ENCODE data around the gene LHX3. TPM values are rescaled to one million over a fixed set of nuclear protein-coding genes. Genes with fewer than 3 reads are reported as not detected.

The LHX3 gene
- total RNA-seq, 2 experiments from 2014 or later = 0.08 TPM; not detected in 1

GRCh38 chr9:136175616-136176197 lies 29.2 kb downstream of the LHX3 start:
- no peaks in the 10 kb centered on the region for H3K36me3 Mint-ChIP-seq (ENCODE audit: low read depth)
- ChIA-PET POLR2A (no interaction called here), CTCF (no interaction called here)
- DNase-seq = no peak
- H3K27me3 Mint-ChIP-seq = no peaks in the 10 kb centered on the region
- H3K4me3 Mint-ChIP-seq = no peak overlapping the region
- no peaks in the 10 kb centered on the region for H3K4me1 Mint-ChIP-seq
- H3K9me3 Mint-ChIP-seq = peaks cover 2% of the 10 kb centered on the region
- H3K27ac Mint-ChIP-seq = no peak overlapping the region

GRCh38 chr9:136174779-136175615 lies 29.9 kb downstream of the LHX3 start:
- H3K27ac Mint-ChIP-seq = no peak overlapping the region
- DNase-seq = no peak
- H3K4me3 Mint-ChIP-seq = no peak overlapping the region
- H3K27me3 Mint-ChIP-seq = no peaks in the 10 kb centered on the region
- no peaks in the 10 kb centered on the region for H3K4me1 Mint-ChIP-seq
- ChIA-PET POLR2A (no interaction called here), CTCF (no interaction called here)
- H3K9me3 Mint-ChIP-seq = peaks cover 2% of the 10 kb centered on the region
- no peaks in the 10 kb centered on the region for H3K36me3 Mint-ChIP-seq (ENCODE audit: low read depth)

DNA sequence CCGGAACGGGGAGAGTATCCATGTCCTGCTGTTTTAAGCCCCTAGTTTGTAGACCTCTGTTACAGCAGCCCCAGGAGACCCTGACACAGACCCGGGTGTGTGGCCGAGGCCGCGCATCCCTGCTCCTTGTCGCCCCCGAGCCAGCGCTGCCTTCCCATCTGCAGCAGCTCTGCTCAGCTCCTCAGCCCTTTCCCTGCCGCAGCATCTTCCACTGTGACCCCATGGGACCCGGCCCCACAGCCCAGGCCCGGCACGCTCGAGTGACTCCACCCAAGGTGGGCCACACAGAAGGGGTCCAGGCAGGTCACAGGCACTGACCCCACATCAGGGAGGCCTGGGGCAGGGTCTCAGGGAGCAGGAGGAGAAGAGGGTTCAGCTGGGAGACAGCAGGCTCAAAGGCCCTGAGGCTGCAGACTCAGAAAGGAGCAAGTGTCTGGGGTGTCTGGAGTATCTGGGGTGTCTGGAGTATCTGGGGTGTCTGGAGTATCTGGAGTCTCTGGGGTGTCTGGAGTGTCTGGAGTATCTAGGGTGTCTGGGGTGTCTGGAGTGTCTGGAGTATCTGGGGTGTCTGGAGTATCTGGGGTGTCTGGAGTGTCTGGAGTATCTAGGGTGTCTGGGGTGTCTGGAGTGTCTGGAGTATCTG lies 31.2 kb downstream of the LHX3 start:
- ChIA-PET POLR2A (no interaction called here), CTCF (no interaction called here)
- Mint-ChIP-seq H3K4me1 (no peaks in the 10 kb centered on the region), H3K9me3 (peaks cover 2% of the 10 kb centered on the region), H3K36me3 (ENCODE audit: low read depth) (no peaks in the 10 kb centered on the region), H3K4me3 (no peak overlapping the region), H3K27me3 (peaks cover 3% of the 10 kb centered on the region), H3K27ac (no peak overlapping the region)
- no peak for DNase-seq

DNA sequence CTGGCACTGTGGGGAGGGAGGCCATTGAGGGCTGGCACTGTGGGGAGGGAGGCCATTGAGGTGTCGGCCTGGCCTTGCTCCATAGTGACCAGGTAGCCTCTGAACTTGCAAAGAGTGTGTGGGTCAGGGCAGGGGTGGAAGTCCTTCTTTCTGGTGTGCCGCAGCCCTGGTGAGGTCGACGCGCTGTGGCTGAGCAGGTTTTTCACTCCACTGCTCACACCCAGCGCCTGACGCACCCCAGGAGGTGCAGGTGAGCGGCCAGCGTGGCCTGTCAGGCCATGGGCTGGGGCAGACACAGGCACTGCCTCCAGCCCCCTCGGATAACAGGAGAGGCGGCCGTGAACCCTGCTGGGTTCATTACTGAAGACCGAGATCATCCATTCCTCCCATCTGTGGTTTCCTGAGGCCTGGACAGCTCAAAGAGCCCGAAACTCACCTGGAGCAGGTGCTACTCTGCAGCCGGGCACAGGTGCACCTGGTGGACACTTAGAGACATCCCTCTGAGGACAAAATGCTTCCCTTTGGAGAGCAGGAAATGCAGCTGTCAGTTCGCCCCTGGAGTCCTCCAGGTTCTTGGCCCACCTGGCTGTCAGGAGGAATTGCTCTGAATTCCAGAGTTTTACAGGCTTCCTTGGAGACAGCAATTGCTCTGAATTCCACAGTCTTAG lies 32.4 kb downstream of the LHX3 start:
- no peaks in the 10 kb centered on the region for H3K36me3 Mint-ChIP-seq (ENCODE audit: low read depth)
- ChIA-PET POLR2A (no interaction called here), CTCF (no interaction called here)
- H3K9me3 Mint-ChIP-seq = peaks cover 2% of the 10 kb centered on the region
- no peak for DNase-seq
- no peak overlapping the region for H3K27ac Mint-ChIP-seq
- H3K4me1 Mint-ChIP-seq = no peaks in the 10 kb centered on the region
- H3K27me3 Mint-ChIP-seq = peaks cover 3% of the 10 kb centered on the region
- H3K4me3 Mint-ChIP-seq = no peak overlapping the region

GRCh38 chr9:136171801-136172411 lies 33.0 kb downstream of the LHX3 start:
- H3K9me3 Mint-ChIP-seq = peaks cover 2% of the 10 kb centered on the region
- no peaks in the 10 kb centered on the region for H3K36me3 Mint-ChIP-seq (ENCODE audit: low read depth)
- CTCF ChIA-PET = no interaction called here

DNA sequence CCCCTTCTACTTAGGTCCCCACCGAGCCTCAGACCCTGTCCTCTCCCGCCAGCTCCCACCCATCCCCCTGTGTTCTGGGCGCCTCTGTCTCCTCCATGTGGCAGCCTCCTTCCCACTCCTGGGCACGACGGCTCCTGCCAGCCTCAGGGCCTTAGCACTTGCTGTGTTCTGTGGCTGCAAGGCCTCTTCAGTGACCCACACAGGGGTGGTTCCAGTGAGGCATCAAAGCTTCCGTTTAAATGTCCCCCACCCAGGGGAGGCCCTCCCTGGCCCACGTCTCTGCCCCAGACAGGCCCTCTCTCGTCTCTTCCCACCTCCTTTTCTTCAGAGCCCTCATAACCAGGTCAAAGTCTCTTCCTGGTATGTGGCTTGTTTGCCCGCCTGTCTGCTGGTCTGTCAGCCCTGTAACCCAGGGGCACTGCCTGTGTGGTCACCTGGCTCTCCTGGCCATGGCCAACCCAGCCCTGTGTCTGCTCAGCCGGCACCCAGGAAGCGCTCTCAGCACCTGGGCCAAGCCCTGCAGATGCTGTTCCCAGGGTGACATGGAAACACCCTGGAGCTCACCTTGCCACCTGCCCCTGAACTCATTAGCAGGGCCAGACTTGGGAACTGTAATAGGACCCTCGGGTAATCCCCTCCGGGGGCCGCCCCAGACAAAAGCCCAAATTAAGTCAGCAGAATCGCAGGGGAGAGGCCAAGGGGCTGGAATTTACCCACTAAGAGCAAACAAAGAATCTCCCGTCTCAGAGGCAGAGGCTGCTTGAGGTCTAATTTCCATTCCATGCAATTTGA lies 33.7 kb downstream of the LHX3 start:
- Mint-ChIP-seq H3K4me3 (no peak overlapping the region), H3K4me1 (no peaks in the 10 kb centered on the region), H3K9me3 (peaks cover 2% of the 10 kb centered on the region), H3K27ac (no peak overlapping the region), H3K27me3 (peaks cover 3% of the 10 kb centered on the region), H3K36me3 (ENCODE audit: low read depth) (no peaks in the 10 kb centered on the region)
- ChIA-PET CTCF (interaction anchor here (0.8 to 1.3 kb wide), 3 partner anchors 54 to 115 kb away, joined by 3 to 4 read pairs (median 3); no protein-coding TSS in a partner anchor), POLR2A (no interaction called here)
- no peak for DNase-seq

More at GRCh38 chr9:136171801-136172411, 33.0 kb downstream of the LHX3 start:
- no peak overlapping the region for H3K4me3 Mint-ChIP-seq
- POLR2A ChIA-PET = no interaction called here
- H3K27me3 Mint-ChIP-seq = peaks cover 3% of the 10 kb centered on the region
- H3K4me1 Mint-ChIP-seq = no peaks in the 10 kb centered on the region
- H3K27ac Mint-ChIP-seq = no peak overlapping the region
- no peak for DNase-seq

DNA sequence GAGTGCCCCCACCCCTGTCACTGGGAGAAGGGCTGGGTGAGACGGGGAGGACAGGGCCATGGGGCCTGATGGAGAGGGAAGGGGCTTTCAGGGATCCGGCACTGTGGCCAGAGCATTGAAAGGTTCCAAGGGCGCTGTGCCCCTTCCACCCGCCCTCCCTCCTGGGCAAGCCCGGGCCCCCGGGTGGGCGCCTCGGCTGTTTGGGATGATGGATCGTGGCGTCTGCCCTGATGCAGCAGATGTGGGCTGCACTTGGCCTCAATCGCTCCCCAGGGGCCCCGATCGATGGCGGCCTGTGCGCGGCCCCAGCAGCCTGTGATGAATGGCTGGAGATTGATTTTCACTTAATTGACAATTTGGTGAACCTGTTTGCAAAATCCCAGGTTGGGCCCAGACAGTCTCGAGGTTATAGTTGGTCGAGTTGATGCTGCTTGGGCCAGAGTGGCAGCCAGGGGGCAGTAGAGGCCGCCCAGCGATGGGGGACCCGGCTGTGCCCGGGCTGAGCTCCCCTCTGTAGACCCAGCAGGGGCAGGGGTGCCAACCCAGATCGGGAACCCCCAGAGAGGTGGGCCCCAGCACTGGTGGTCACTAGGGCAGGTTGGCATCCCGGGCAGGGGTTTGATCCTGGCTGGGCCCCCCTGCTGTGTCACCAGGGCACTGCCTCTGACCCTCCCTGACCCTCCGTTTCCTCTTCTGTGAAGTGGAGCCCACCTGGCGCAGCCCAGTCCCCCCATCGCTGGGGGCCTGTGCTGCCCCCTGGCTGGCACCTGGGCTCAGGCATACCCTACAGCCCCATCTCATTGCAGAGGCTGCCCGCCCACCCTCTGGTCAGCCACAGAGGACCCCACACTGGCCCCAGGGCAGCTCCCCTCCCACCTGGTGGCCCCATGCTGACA lies 34.7 kb downstream of the LHX3 start:
- ChIA-PET POLR2A (no interaction called here), CTCF (interaction anchor here (0.8 to 1.3 kb wide), 3 partner anchors 55 to 116 kb away, joined by 3 to 4 read pairs (median 3); no protein-coding TSS in a partner anchor)
- Mint-ChIP-seq H3K4me3 (no peak overlapping the region), H3K27ac (no peak overlapping the region), H3K36me3 (ENCODE audit: low read depth) (no peaks in the 10 kb centered on the region), H3K9me3 (peaks cover 2% of the 10 kb centered on the region), H3K4me1 (no peaks in the 10 kb centered on the region), H3K27me3 (peaks cover 3% of the 10 kb centered on the region)
- DNase-seq = peak; percentile 60

DNA sequence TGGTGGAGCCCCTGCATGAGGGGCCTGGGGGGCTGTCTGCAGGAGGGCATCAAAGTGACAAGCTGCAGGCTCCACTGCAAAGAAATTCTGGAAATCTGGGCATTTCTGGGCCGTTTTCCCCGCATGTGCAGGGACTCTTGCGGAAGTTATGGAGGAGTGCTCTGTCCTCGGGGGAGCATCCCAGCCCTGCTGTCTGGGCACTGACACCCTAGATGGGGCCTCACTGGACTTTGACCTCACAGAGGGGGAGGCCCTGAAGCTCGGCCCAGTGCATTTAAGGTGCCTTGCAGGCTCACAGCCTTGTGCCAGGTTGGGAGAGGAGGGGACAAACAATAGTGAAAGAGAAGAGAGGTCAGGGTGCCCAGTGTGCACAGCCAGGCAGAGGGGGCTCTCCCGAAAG lies 35.4 kb downstream of the LHX3 start:
- POLR2A ChIA-PET = no interaction called here
- no peak for DNase-seq
- Mint-ChIP-seq H3K36me3 (ENCODE audit: low read depth) (no peaks in the 10 kb centered on the region), H3K4me3 (no peak overlapping the region), H3K9me3 (peaks cover 2% of the 10 kb centered on the region), H3K4me1 (no peaks in the 10 kb centered on the region), H3K27ac (no peak overlapping the region), H3K27me3 (peaks cover 5% of the 10 kb centered on the region)
- CTCF ChIA-PET = interaction anchor here (1.3 kb wide), 1 partner anchor 22 kb away, joined by 3 read pairs; no protein-coding TSS in a partner anchor

- Mint-ChIP-seq H3K4me3 (no peak overlapping the region), H3K4me1 (no peaks in the 10 kb centered on the region), H3K27me3 (peaks cover 5% of the 10 kb centered on the region), H3K27ac (no peak overlapping the region), H3K36me3 (ENCODE audit: low read depth) (no peaks in the 10 kb centered on the region), H3K9me3 (no peaks in the 10 kb centered on the region)
- no peak for DNase-seq
- POLR2A ChIA-PET = no interaction called here
- CTCF ChIA-PET = no interaction called here
These were observed 41.6 kb downstream of the LHX3 start for GRCh38 chr9:136163248-136163850.

- ChIA-PET CTCF (no interaction called here), POLR2A (no interaction called here)
- no peak overlapping the region for H3K27ac Mint-ChIP-seq
- DNase-seq = no peak
- H3K27me3 Mint-ChIP-seq = peaks cover 5% of the 10 kb centered on the region
- no peak overlapping the region for H3K4me3 Mint-ChIP-seq
- H3K36me3 Mint-ChIP-seq (ENCODE audit: low read depth) = no peaks in the 10 kb centered on the region
- no peaks in the 10 kb centered on the region for H3K9me3 Mint-ChIP-seq
- H3K4me1 Mint-ChIP-seq = no peaks in the 10 kb centered on the region
These were observed 43.8 kb downstream of the LHX3 start for GRCh38 chr9:136160995-136161610.

DNA sequence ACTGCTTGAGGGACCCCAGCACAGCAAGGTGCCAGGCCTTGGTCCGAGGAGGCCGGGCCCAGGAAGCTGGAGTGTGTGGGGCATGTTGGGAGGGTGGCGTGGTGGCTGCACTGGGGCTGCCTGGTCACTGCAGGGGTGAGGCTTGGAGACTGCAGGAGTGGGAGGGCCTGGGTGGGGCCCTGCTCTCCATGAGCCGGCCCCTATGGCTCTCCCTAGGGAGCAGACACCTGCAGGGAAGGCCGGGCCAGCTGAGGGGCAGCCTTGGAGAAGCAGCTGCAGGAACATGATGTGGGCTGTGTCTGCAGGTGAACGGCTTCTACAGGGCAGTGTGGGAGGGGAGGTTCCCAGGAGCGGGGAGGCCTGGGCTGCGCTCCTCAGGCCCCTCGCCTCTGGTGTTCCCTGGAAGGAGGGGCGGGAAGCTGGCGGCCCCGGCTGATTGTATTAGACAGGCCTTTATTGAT lies 44.5 kb downstream of the LHX3 start:
- H3K4me3 Mint-ChIP-seq = no peak overlapping the region
- H3K4me1 Mint-ChIP-seq = no peaks in the 10 kb centered on the region
- DNase-seq = no peak
- peaks cover 5% of the 10 kb centered on the region for H3K27me3 Mint-ChIP-seq
- H3K36me3 Mint-ChIP-seq (ENCODE audit: low read depth) = no peaks in the 10 kb centered on the region
- ChIA-PET POLR2A (no interaction called here), CTCF (no interaction called here)
- no peak overlapping the region for H3K27ac Mint-ChIP-seq
- H3K9me3 Mint-ChIP-seq = no peaks in the 10 kb centered on the region
